SIG-M5 treated with dmso at 0.1 percent for 504 hours (cell line): ENCODE data around the gene LGALS4.
"Not testable (repeated sequence)": the region's sequence is repeated elsewhere in the genome, so short reads cannot be mapped to it uniquely, and the experiment has no call there.

Source experiments
- DNase-seq: peaks from one replicate; lab custom pipeline; 2025; ENCODE audit not compliant: unreplicated experiment; lab: John Stamatoyannopoulos, UW

The LGALS4 gene

DNA sequence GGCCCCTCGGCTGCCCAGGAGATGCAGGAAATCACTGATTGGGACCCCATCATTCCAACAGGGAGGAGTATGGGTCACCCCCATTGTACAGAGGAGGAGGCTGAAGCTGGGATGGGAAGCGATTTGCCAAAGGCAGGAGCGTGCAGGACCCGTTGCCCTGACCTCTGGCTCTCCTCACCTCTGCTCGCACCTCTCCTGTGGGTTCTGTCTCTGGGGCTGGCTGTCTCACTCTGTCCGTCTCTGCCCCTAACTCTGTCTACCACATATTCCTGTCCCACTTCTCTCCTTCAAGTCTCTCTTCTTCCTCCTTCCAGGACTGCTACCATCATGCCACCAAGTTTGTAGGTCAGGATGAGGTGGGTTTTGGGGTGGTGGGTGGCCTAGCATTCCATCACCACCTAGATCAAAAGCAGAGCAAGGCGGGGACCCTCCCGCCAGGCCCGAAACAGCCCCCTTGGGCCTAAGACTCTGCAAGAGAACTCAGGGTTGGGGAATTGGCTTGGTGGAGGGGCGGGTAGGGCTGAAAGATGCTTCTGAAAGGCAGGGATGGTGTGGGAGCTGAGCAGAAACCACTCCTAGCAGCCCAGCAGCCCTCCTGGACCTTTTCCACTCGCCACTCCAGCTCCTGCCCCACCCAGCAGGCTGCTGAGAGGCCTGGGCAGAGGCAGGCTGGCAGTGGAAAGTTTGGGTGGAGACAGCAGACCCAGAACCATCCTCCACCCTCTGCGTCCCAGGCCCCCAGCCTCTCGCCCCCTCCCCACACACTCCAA, 38.4 kb downstream of the LGALS4 start:
- DNase-seq, result no peak

DNA sequence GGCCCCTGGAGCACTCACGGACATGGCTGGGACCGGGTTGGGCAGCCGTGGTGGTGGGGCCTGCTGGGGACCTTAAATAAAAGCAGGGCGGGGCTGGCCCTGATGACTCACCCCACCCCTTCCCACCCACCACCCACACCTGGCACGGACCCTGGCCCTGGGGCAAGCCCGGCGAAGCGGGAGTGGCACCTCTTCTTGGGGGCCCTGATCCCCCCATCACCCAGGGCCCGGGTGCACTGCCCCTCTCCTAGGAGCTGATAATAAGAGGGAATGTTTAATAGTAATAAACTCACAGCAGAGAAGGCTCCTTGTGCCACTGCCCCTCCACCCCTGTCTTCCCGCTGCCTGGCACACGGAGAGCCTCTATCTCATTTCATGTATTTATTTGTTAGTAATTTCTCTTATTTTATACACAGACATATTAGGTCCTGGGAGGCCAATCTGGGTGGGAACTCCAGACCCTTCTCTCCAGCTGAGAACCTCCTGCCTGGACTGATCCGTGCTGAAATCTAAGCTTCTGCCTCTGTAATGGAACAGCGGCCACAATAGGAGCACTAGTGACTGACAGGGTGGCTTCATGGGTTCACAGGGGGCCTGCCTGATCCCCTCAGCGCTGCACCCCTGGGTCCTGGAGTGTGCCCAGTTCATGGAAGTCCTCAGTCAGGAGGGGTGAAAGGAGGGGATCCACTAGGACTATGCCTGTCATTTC, 39.1 kb downstream of the LGALS4 start, which contains the start of gene LGALS7:
Gene LGALS7, minus strand, starts transcription at position 49 of the 709 bp plus-strand sequence. Its CDS starts 25 bp downstream, at position 24.
- no peak for DNase-seq

DNA sequence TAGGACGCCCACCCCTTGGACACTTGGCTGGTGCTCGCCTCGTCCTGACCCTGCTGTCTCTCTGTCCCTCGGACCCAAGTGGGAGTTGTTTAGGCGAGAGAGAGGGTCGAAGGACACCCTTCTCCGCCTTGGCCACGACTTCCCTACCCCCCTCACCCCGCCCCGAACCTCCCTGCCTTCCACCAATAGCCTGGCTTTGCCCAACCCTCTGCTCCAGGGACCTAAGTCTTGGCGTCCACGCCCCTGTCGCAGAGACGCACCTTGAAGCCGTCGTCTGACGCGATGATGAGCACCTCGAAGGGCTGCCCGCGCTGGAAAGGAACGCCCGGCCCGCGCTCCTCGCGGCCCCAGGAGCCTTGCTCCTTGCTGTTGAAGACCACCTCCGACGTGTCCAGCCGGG, 41.2 kb downstream of the LGALS4 start:
- not testable (repeated sequence) for DNase-seq

DNA sequence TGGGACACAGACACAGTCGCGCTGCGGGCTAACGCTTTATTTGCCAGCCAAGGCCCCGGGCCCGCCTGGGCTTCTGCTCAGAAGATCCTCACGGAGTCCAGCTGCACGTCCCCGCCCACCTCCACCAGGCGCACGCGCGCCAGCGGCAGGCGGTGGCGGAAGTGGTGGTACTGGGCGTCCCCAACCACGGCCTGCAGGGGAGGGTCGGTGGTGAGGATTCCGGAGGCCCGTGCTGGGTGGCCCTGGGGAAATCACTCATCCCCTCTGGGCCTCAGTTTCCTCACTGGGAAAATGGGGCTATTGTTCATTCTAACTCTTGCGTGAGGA, 41.8 kb downstream of the LGALS4 start:
- not testable (repeated sequence) for DNase-seq

DNA sequence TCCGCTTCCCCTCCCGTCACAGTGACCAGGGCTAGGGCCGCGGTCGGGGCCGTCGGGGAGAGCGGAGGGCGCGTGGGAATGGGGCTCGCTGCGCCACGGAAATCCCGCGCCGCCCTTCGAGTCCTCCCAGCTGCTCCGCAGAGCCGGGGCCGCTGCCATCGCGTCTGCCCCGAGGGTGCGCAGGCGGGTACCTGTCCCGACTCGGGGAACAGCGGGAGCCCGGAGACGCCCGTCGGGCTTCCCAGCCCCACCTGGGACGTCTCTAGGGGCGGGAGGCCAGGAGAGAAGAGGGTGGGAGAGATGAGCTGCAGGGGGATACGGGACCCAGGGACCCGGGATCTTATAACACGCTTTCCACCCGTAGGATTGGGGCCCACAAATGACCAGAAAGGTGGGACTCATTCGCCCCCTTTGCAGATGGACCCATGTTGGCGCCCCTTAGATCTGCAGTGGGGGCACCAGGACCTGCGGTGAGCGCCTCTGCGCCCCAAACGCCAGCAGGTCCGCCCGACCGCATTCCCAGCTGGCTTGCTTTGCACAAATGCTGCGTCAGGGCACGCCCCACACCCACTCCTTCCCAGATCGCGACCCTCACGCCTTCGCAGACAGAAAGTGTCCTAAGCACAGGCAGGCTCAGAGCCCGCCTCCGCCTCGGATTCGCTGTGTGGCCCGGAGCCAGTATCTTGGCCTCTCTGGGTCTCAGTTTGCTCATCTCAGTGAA, 42.4 kb downstream of the LGALS4 start:
- not testable (repeated sequence) for DNase-seq

DNA sequence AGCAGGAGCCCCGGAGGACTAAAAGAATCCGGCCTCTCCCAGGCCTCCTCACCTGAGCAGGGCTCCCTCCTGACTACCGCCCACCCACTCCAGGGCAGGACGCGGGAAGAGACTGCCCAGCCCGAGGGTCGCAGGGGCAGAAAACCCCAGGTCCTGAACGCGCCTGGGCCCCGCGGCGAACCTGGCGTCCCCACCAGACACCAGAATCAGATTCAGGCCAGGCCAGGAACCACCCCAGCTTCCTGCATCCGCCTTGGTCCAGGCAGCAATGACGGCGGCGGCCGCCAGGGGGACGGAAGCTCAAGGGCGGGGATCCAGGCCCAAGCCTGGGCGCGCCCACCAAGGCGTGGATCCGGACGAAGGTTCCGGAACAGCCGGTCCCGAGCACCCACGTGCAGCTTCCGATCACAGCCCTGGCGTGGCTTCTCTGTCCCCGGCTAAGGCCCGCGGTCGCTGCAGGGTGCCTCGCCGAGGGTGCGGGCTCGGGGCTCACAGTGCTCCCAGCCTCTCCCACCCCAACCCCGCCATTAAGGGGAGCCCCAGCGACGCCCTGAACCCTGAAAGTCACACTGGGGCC, 43.0 kb downstream of the LGALS4 start:
- DNase-seq, result no peak

DNA sequence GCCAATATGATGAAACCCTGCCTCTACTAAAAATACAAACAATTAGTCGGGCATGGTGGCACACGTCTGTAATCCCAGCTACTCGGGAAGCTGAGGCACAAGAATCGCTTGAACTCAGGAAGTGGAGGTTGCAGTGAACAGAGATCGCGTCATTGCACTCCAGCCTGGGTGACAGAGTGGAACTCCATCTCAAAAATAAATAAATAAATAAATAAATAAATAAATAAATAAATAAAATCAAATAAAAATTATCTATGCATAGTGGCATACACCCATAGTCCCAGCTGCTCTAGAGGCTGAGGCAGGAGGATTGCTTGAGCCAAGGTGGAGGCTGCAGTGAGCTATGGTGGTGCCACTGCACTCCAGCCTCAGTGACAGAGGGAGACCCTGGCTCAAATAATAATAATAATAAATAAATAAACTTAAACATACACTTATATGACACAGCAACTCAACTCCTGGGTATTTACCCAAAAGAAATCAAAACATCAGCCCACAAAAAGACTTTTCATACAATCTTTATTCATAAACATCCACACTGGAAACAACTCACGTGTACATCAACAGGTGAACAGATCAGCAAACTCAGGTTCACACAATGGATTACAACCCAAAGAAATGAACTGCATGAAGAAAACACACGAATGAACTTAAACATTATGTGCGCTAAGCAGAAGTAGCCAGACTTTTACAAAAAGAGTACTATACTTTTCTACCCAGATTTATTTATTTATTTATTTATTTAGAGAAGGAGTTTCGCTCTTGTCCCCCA, 46.3 kb downstream of the LGALS4 start:
- DNase-seq, result no peak

DNA sequence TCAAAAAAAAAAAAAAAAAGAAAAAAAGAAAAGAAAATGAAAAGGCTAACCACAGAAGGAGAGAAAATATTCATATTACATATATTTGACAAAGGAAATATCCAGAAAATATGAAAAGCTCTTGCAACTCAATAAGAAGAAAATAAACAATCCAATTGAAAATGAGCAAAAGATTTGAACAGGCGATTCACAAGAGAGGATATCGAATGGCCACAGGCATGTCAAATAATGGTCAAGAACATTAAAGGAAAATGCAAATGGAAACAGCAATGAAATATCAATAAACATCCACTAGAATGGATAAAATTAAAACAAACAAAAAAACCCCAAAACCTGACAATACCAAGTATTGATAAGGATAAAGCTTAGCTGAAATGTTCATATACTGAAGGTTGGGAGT, 47.5 kb downstream of the LGALS4 start:
- no peak for DNase-seq

DNA sequence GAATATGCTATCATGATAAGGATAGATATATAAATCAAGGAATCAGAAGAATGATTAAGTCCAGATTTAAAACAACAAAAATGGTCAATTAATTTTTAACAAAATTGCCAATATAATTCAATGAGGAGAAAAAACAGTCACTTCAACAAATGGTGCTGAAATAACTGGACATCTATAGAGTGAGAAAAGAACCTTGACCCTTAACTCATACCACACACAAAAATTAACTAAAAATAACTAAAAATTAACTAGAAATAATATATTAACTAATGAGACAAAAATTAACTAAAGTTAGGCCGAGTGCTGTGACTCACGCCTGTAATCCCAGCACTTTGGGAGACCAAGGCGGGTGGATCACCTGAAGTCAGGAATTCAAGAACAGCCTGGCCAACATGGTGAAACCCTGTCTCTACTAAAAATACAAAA, 48.9 kb downstream of the LGALS4 start:
- no peak for DNase-seq

DNA sequence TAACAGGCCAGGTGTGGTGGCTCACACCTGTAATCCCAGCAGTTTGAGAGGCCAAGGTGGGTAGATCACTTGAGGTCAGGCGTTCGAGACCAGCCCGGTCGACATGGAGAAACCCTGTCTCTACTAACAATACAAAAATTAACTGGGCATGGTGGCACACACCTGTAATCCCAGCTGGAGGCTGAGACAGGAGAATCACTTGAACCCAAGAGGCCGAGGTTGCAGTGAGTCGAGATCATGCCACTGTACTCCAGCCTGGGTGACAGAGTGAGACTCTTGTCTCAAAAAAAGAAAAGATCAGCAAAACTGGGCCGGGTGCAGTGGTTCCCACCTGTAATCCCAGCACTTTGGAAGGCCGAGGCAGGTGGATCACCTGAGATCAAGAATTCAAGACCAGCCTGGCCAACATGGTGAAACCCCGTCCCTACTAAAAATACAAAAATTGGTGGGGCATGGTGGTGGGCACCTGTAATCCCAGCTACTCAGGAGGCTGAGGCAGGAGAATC, 50.8 kb downstream of the LGALS4 start:
- not testable (repeated sequence) for DNase-seq

DNA sequence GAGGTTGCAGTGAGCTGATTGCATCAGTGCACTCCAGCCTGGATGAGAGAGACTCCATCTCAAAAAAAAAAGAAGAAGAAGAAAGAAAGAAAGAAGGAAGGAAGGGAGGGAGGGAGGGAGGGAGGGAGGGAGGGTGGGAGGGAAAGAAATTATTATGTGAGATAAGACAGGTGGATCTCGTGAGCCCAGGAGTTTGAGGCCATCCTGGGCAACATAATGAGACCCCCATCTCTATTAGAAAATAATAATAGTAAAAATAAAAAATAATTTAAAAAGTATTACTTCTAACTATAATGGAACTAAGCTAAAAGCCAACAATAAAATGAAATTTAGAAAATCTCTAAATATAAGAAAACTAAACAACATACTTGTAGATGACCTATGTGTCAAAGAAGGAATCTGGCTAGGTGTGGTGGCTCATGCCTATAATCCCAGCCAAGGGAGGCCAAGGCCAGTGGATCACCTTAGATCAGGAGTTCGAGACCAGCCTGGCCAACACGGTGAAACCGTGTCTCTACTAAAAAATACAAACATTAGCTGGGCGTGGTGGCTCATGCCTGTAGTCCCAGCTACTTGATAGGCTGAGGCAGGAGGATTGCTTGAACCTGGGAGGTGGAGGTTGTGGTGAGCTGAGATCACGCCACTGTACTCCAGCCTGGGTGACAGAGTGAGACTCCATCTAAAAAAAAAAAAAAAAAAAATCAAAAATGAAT, 51.8 kb downstream of the LGALS4 start:
- not testable (repeated sequence) for DNase-seq

DNA sequence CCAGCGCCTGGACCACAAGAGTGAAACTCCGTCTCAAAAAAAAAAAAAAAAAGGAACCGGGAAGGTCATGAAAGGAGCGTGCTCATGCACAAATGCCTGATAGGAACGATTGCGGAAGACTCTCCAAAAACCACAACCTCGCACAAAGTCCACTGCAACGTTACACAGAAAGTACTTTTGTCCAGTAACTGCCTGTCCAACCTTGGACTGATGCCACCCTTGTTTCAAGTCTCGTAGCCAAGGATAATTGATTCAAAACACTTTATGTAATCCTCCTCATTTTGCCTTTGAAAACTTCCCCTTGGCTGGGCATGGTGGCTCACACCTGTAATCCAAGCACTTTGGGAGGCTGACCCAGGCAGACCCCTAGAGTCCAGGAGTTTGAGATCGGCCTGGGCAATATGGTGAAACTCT, 53.1 kb downstream of the LGALS4 start:
- DNase-seq, result no peak

DNA sequence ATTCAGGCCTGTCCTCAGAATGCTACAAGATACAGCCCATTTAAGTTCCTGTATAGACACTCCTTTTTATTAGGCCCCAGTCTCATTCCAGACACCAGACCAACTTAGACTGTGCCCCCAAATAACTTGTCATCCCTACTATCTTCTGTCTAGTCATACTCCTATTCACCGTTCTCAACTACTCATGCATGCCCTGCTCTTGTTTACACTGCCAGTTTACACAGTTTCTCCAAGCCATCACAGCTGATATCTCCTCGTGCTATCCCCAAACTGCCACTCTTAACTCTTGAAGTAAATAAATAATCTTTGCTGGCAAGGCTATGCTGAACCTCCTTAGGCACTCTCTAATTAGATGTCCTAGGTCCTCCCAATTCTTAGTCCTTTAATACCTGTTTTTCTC, 58.5 kb downstream of the LGALS4 start:
- not testable (repeated sequence) for DNase-seq

DNA sequence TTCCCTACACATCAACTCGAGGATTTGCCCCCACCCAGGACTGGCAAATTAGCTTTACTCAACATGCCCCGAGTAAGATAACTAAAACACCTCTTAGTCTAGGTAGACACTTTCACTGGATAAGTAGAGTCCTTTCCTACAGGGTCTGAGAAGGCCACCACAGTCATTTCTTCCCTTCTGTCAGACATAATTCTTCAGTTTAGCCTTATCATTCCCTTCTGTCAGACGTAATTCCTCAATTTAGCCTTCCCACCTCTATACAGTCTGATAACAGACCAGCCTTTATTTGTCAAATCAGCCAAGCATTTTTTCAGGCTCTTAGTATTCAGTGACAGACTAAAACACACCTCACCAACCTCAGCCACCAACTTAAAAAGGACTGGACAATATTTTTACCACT, 59.0 kb downstream of the LGALS4 start:
- DNase-seq, result not testable (repeated sequence)
